ENCODE measurements around the gene SEC14L6.
"Not testable (repeated sequence)": the region's sequence is repeated elsewhere in the genome, so short reads cannot be mapped to it uniquely, and the experiment has no call there.

Gene SEC14L6

GRCh38 chr22:30546616-30547015 is at the start of gene SEC14L6:
Gene SEC14L6 (minus strand): TSS chr22:30546741. CDS start chr22:30546682, 59 bp downstream.
- H3K4me3 Mint-ChIP-seq, result no peak within 1 kb of the TSS
- no peaks in the 10 kb centered on the region for H3K9me3 Mint-ChIP-seq
- no peaks in the 10 kb centered on the region for H3K36me3 Mint-ChIP-seq (ENCODE audit: low read depth)
- no peaks in the 10 kb centered on the region for H3K4me1 Mint-ChIP-seq (ENCODE audit: low read depth)
- H3K27me3 Mint-ChIP-seq (ENCODE audit: low read depth), result peaks cover 29% of the 10 kb centered on the region
- no peak within 1 kb of the TSS for H3K27ac Mint-ChIP-seq

DNA sequence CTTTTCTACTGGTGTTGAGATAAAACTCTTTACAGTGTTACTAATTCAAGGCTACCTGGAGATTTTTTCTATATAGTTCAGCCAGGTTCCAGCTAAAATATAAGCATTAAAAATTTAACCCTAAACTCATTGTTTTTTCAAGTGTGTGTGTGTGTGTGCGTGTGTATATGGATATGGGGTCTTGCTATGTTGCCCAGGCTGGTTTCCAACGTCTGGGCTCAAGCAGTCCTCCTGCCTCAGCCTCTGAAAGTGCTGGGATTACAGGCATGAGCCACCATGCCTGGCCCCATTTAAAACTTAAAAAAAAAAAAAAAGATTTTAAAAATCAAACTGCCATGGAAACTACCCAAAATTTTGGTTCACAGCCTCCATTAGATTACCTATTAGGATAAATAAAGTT is 49.7 kb upstream of the SEC14L6 start:
- Mint-ChIP-seq H3K4me3 (no peak overlapping the region), H3K36me3 (ENCODE audit: low read depth) (no peaks in the 10 kb centered on the region), H3K4me1 (ENCODE audit: low read depth) (no peaks in the 10 kb centered on the region), H3K27ac (no peak overlapping the region), H3K27me3 (ENCODE audit: low read depth) (peaks cover 12% of the 10 kb centered on the region), H3K9me3 (no peaks in the 10 kb centered on the region)

GRCh38 chr22:30592360-30592713 is 45.8 kb upstream of the SEC14L6 start:
- not testable (repeated sequence) for H3K36me3 Mint-ChIP-seq (ENCODE audit: low read depth); H3K9me3 Mint-ChIP-seq; H3K27ac Mint-ChIP-seq; H3K4me3 Mint-ChIP-seq; H3K27me3 Mint-ChIP-seq (ENCODE audit: low read depth)
- peaks cover 11% of the 10 kb centered on the region for H3K4me1 Mint-ChIP-seq (ENCODE audit: low read depth)

DNA sequence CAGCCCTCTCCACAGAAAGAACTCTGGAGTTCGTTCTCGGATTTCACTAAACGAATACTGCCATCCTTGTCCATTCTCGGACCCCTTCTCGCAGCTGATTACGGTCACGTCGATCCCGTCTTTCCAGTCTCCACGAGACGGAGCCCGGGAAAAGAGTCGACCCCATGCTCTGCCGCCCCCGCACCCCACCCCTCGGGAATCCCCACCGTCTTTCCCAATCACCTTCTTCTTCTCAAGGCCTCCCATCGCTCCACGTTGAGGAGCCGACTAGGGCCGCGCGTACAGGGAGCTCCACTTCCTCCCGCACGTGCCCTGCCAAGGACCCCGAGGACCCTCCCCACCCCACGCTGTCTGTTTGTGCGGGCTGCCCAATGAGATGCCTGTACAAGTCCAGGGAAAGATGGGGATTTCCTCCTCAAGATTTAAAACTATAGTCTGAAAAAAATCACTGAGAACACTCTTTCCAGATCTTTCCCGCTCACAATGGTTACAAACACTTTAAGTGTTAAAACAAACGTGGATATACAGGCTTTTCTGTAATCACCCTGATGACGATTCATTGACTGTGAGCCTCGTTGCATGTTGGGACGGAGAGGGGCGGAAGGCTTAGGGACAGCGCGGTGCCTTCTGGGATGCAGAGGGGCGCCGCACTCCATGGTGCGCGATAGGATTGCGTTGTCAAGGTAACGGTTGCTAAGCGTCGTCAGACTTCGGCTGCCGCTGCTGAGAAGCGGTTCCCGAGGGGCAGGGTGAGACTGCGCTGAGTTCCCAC is 45.2 kb upstream of the SEC14L6 start, which contains the start of gene PES1:
TSS of gene PES1 (minus strand) at position 323 of the 772 bp plus-strand sequence. CDS start at position 246, 77 bp downstream.
- Mint-ChIP-seq H3K4me3 (no peak within 1 kb of the TSS), H3K27ac (no peak within 1 kb of the TSS), H3K27me3 (ENCODE audit: low read depth) (peaks cover 9% of the 10 kb centered on the region), H3K9me3 (no peaks in the 10 kb centered on the region), H3K4me1 (ENCODE audit: low read depth) (peaks cover 11% of the 10 kb centered on the region), H3K36me3 (ENCODE audit: low read depth) (peaks cover 5% of the 10 kb centered on the region)

DNA sequence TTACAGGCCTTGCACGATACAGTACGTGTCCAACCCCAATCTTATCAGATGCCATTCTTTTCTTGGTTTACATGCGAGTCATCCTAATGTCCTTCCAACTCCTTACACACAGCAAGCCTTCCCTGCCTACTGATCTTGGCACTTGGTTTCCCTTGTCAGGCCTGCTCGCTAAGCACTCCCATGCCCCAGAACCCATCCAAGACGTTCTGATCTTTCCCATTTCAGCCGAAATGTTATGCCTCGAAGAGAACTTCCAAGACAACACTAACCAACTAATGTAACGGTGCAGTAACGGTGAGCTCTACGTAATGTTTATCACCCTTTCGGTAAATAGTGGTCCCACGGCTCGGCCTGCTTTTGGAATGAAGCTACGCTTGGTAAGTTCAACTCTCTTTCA is 44.6 kb upstream of the SEC14L6 start:
- H3K27me3 Mint-ChIP-seq (ENCODE audit: low read depth), result peaks cover 9% of the 10 kb centered on the region
- H3K4me3 Mint-ChIP-seq, result no peak overlapping the region
- H3K36me3 Mint-ChIP-seq (ENCODE audit: low read depth), result peaks cover 10% of the 10 kb centered on the region
- H3K4me1 Mint-ChIP-seq (ENCODE audit: low read depth), result peaks cover 11% of the 10 kb centered on the region
- H3K27ac Mint-ChIP-seq, result no peak overlapping the region
- H3K9me3 Mint-ChIP-seq, result no peaks in the 10 kb centered on the region

- peaks cover 30% of the 10 kb centered on the region for H3K36me3 Mint-ChIP-seq (ENCODE audit: low read depth)
- no peak overlapping the region for H3K4me3 Mint-ChIP-seq
- H3K27me3 Mint-ChIP-seq (ENCODE audit: low read depth), result no peaks in the 10 kb centered on the region
- H3K4me1 Mint-ChIP-seq (ENCODE audit: low read depth), result peaks cover 11% of the 10 kb centered on the region
- H3K9me3 Mint-ChIP-seq, result no peaks in the 10 kb centered on the region
- no peak overlapping the region for H3K27ac Mint-ChIP-seq
Observed at GRCh38 chr22:30586414-30586813, 39.9 kb upstream of the SEC14L6 start.

DNA sequence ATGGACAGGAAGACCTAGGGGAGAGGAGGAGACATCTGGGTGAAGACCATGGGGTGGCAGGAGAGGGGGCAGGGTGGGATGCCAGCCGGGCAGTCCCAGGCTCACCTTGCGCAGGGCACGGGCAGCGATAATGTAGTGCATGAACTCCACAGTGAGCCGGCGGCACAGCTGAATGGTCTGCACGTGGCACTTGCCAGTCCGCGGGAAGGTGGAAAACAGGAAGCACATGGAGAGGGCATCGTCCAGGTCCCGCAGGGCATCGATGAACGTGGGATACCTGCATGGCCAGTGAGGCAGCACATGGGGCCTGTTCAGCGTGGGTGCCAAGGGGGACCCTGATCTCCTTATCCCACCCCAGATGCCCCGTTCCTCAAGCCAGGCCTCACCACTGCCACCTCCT is 37.9 kb upstream of the SEC14L6 start:
- H3K4me3 Mint-ChIP-seq, result no peak overlapping the region
- H3K36me3 Mint-ChIP-seq (ENCODE audit: low read depth), result peaks cover 42% of the 10 kb centered on the region
- no peaks in the 10 kb centered on the region for H3K9me3 Mint-ChIP-seq
- H3K27me3 Mint-ChIP-seq (ENCODE audit: low read depth), result no peaks in the 10 kb centered on the region
- H3K27ac Mint-ChIP-seq, result no peak overlapping the region
- no peaks in the 10 kb centered on the region for H3K4me1 Mint-ChIP-seq (ENCODE audit: low read depth)

- peaks cover 46% of the 10 kb centered on the region for H3K36me3 Mint-ChIP-seq (ENCODE audit: low read depth)
- H3K4me3 Mint-ChIP-seq, result no peak overlapping the region
- no peaks in the 10 kb centered on the region for H3K9me3 Mint-ChIP-seq
- H3K4me1 Mint-ChIP-seq (ENCODE audit: low read depth), result no peaks in the 10 kb centered on the region
- H3K27me3 Mint-ChIP-seq (ENCODE audit: low read depth), result no peaks in the 10 kb centered on the region
- no peak overlapping the region for H3K27ac Mint-ChIP-seq
Observed at GRCh38 chr22:30582788-30583545, 36.4 kb upstream of the SEC14L6 start.

- Mint-ChIP-seq H3K4me3 (no peak overlapping the region), H3K9me3 (no peaks in the 10 kb centered on the region), H3K27me3 (ENCODE audit: low read depth) (no peaks in the 10 kb centered on the region), H3K36me3 (ENCODE audit: low read depth) (peaks cover 47% of the 10 kb centered on the region), H3K27ac (no peak overlapping the region), H3K4me1 (ENCODE audit: low read depth) (no peaks in the 10 kb centered on the region)
Observed at GRCh38 chr22:30582051-30582450, 35.5 kb upstream of the SEC14L6 start.

GRCh38 chr22:30580896-30581295 is 34.4 kb upstream of the SEC14L6 start:
- H3K36me3 Mint-ChIP-seq (ENCODE audit: low read depth), result peaks cover 47% of the 10 kb centered on the region
- H3K4me3 Mint-ChIP-seq, result no peak overlapping the region
- no peaks in the 10 kb centered on the region for H3K9me3 Mint-ChIP-seq
- no peak overlapping the region for H3K27ac Mint-ChIP-seq
- no peaks in the 10 kb centered on the region for H3K4me1 Mint-ChIP-seq (ENCODE audit: low read depth)
- no peaks in the 10 kb centered on the region for H3K27me3 Mint-ChIP-seq (ENCODE audit: low read depth)

- Mint-ChIP-seq H3K4me3 (no peak overlapping the region), H3K36me3 (ENCODE audit: low read depth) (peaks cover 46% of the 10 kb centered on the region), H3K9me3 (no peaks in the 10 kb centered on the region)
Observed at GRCh38 chr22:30578481-30578880, 31.9 kb upstream of the SEC14L6 start.

GRCh38 chr22:30575859-30576258 is 29.3 kb upstream of the SEC14L6 start:
- no peaks in the 10 kb centered on the region for H3K27me3 Mint-ChIP-seq (ENCODE audit: low read depth)
- no peak overlapping the region for H3K4me3 Mint-ChIP-seq
- H3K27ac Mint-ChIP-seq, result no peak overlapping the region
- H3K4me1 Mint-ChIP-seq (ENCODE audit: low read depth), result no peaks in the 10 kb centered on the region
- peaks cover 36% of the 10 kb centered on the region for H3K36me3 Mint-ChIP-seq (ENCODE audit: low read depth)
- H3K9me3 Mint-ChIP-seq, result no peaks in the 10 kb centered on the region

More at GRCh38 chr22:30578481-30578880, 31.9 kb upstream of the SEC14L6 start:
- Mint-ChIP-seq H3K27ac (no peak overlapping the region), H3K4me1 (ENCODE audit: low read depth) (no peaks in the 10 kb centered on the region), H3K27me3 (ENCODE audit: low read depth) (no peaks in the 10 kb centered on the region)

DNA sequence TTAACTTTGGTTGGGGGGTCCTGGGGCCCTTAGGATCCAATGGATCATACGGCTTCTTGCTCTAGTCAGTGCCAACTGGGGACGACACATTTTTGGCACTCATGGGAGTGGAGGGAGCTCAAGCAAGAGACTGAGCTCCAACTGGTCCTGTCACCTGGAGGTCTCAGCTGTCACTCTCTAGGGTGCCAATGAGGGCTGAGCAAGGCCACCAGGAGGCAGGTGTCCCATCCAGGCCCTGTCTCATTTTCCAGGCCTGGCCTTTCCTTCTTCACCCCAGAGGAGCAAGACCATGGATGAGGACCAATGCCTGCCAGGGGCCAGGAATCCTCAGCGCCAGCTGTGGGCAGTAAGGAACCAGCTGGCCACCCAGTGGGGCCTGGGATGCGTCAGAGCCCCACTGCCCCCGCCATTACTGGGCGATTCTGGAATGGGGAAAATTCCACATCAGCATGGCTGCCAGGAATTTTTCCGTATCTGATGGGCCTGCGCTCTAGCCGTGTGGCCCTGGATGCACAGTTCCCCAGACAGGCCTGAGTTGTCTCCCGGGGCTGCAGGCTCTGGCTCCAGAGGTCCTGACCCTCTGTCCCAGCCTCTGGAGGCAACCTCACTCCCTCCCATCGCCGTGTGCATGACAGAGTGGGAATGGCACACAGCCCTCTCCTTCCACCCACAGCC is 28.6 kb upstream of the SEC14L6 start:
- Mint-ChIP-seq H3K27ac (no peak overlapping the region), H3K4me3 (no peak overlapping the region), H3K4me1 (ENCODE audit: low read depth) (no peaks in the 10 kb centered on the region), H3K36me3 (ENCODE audit: low read depth) (peaks cover 31% of the 10 kb centered on the region), H3K27me3 (ENCODE audit: low read depth) (no peaks in the 10 kb centered on the region), H3K9me3 (no peaks in the 10 kb centered on the region)

- Mint-ChIP-seq H3K4me1 (ENCODE audit: low read depth) (no peaks in the 10 kb centered on the region), H3K27me3 (ENCODE audit: low read depth) (no peaks in the 10 kb centered on the region), H3K36me3 (ENCODE audit: low read depth) (peaks cover 23% of the 10 kb centered on the region), H3K4me3 (no peak within 1 kb of the TSS), H3K9me3 (no peaks in the 10 kb centered on the region), H3K27ac (no peak within 1 kb of the TSS)
Observed at GRCh38 chr22:30574095-30574981, 27.8 kb upstream of the SEC14L6 start, which contains the start of gene GAL3ST1. Gene GAL3ST1 (minus strand): TSS chr22:30574665. CDS start chr22:30557392, 17,273 bp downstream.

All from T-helper 1 cell treated with Interleukin-12 subunit alpha and Interleukin-12 subunit beta and Interleukin-4 antibody, amounts not matched to agents 30 μg/mL and 1 μg/mL, for 36 hours (primary cell).